Measurements from ENCODE around the gene CRK.
"Not testable (repeated sequence)": the region's sequence is repeated elsewhere in the genome, so short reads cannot be mapped to it uniquely, and the experiment has no call there.

CRK gene

GRCh38 chr17:1462164-1463112 lies 6.4 kb upstream of the CRK start:
- peak; percentile 51 for DNase-seq

DNA sequence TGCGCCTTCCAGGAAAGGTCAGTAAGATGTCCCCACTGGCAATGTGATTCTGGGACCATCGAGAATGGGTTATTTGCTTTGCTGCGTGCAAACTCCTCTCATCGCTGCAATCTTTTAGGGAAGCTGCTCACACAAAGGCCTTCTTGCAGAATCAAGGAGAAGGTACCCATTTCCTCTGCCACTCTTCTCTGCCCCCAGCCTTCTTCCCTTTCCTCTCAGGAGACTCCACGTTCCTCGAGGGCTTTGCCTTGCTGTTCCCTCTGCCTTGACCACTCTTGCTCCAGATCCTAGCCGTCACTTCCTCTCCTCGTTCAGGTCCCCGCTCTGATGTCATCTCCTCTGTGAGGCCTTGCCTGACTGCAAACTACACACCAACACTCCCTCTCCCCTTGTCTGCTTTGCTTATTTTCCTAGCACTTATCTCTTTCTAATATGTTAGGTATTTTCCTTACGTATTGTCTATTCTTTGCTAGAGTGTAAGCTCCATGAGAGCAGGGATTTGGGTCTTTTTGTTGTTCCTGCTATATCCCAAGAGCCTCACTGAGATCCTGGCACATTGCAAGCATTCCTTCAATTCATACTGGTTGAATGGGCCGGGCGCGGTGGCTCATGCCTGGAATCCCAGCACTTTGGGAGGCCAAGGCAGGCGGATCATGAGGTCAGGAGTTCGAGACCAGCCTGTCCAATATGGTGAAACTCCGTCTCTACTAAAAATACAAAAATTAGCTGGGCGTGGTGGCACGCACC lies 5.3 kb upstream of the CRK start:
- no peak for DNase-seq

GRCh38 chr17:1460233-1460632 lies 4.2 kb upstream of the CRK start:
- no peak for DNase-seq

GRCh38 chr17:1455291-1455796 lies 688 bp downstream of the CRK start:
- peak; percentile 55 for DNase-seq

- DNase-seq: no peak
Measured at GRCh38 chr17:1454541-1454940, 1.5 kb downstream of the CRK start.

DNA sequence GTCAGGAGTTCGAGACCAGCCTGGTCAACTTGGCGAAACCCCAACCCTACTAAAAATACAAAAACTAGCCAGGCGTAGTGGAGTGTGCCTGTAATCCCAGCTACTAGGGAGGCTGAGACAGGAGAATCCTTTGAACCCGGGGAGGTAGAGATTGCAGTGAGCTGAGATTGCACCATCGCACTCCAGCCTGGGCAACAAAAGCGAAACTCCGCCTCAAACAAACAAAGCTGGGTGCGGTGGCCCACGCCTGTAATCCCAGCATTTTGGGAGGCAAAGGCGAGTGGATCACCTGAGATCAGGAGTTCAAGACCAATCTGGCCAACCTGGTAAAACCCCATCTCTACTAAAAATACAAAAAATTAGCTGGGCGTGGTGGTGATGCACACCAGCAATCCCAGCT lies 2.3 kb downstream of the CRK start:
- DNase-seq: not testable (repeated sequence)

DNA sequence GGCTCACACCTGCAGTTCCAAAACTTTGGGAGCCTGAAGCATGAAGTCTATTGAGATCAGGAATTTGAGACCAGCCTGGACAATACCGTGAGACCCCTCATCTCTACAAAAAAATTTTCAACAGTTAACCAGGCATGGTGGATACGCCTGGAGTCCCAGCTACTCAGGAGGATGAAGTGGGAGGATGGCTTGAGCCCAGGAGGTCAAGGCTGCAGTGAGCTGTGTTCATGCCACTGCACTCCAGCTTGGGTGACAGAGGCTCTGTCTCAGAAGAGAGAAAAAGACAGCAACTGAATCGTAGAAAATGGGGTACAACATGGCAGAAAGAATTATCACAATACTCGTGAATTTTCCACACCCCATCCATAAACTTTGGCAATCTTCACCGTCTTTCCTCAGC lies 3.2 kb downstream of the CRK start:
- DNase-seq: no peak

DNA sequence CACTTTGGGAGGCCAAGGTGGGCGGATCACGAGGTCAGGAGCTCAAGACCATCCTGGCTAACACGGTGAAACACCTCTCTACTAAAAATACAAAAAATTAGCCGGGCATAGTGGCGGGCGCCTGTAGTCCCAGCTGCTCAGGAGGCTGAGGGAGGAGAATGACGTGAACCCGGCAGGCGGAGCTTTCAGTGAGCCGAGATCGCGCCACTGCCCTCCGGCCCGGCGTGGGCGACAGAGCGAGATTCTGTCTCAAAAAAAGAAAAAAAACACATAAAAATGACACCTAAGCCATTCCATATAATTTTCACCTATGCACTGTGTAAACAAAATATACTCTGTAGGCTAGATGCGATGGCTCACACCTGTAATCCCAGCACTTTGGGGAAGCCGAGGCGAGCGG lies 5.8 kb downstream of the CRK start:
- DNase-seq: not testable (repeated sequence)

DNA sequence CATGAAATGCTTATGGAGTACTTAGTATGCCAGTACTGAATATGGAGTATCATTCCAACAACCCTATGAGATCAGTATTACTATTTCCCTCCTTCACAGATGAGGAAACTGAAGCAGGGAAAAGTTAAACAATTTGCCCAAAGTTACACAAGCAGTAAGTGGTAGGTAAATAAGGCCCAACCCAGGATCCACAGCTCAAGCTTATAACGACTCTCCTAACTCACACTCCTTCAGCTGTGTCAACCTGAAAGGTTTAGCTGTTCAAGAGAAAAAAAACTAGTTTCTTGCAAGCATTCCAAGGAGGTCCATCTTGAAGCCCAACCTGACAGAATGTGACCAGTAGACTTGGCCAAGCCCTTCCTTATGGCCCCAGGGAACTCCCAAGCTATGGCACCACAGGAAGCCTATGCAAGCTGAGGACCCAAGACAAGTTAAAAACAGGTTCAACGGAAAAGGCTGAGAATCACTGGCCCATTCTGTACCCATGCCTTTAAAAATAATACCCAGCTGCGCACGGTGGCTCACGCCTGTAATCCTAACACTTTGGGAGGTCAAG lies 6.5 kb downstream of the CRK start:
- DNase-seq: no peak

DNA sequence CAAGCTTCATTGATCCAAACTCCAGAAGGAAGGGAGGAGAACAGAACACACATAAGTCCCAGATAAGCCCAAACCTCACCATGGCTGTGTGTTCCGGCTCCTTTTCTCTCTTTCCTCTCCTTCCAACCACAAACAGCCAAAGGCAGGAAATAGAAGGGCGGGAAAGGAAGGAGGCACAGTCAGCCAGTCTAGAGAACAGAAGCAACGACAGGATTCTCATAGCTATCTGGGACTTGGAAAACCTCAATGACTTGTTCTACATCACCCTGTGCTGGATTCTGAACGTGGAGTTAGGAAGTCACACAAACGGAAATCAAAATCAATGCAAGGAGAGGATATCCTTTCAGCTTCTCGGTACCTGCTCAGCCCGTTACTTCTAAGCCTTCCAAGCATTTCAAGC lies 9.0 kb downstream of the CRK start:
- DNase-seq: no peak

DNA sequence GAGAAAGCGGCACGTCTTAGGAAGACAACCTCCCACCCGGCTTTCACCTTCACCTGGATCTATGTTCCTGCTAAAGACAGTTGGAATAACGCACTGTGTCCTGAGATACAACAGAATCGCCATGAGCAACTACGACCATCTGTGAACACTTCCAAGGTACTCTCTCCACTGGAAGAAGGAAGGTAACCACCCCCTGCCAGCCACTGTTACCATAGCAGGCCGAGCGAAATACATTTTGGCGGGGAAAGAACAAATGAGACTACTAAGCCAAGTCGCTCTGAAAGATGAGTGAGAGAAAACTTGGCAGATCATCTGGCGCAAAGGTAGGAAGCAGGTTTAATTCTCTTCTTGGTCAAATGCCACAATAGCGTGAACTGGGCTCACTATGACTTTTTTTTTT lies 9.8 kb downstream of the CRK start:
- no peak for DNase-seq

- not testable (repeated sequence) for DNase-seq
Measured at GRCh38 chr17:1445695-1446094, 10.3 kb downstream of the CRK start.

DNA sequence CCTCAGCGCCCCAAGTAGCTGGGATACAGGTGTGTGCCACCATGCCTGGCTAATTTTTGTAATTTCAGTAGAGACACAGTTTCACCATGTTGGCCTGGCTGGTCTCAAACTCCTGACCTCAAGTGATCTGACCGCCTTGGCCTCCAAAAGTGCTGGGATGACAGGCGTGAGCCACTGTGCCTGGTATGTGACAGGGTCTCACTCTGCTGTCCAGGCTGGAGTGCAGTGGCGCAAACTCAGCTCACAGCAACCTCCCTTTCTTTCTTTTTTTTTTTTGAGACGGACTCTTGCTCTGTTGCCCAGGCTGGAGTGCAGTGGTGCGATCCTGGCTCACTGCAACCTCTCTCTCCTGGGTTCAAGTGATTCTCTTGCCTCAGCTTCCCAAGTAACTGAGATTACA lies 13.3 kb downstream of the CRK start:
- DNase-seq: not testable (repeated sequence)

GRCh38 chr17:1442187-1442586 lies 13.8 kb downstream of the CRK start:
- DNase-seq: no peak

DNA sequence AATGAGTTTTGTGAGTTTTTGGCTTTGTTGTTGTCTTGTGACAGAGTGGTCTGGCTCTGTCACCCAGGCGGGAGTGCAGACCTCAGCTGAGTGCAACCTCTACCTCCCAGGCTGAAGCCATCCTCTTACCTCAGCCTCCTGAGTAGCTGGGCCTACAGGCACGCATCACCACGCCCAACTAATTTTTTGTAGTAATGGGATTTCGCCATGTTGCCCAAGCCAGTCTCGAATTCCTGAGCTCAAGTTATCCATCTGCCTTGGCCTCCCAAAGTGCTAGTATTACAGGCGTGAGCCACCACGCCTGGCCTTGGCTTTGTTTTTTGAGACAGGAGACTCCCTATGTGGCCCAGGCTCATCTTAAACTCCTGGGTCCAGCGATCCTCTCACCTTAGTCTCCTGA lies 15.1 kb downstream of the CRK start:
- DNase-seq: no peak

- DNase-seq: no peak
Measured at GRCh38 chr17:1438593-1439083, 17.4 kb downstream of the CRK start.

DNA sequence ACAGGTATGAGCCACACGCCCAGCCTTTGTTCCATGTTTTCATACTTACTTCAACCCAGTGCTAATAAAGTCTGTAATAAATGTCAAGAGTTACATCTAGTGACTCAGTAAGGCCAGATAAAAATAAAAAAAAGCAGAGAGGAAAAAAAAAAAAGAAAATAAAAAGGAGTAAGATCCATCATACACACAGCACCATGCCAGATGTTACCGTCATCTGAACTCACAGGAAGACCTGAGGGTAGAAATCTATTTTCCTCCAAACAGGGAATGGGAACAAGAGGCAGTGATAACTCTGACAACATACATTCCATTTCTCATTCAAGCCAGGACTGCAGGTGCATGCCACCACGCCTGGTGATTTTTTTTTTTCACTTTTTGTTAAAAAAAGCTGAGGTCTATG lies 20.7 kb downstream of the CRK start:
- DNase-seq: no peak

GRCh38 chr17:1434150-1434549 lies 21.9 kb downstream of the CRK start:
- DNase-seq: no peak

DNA sequence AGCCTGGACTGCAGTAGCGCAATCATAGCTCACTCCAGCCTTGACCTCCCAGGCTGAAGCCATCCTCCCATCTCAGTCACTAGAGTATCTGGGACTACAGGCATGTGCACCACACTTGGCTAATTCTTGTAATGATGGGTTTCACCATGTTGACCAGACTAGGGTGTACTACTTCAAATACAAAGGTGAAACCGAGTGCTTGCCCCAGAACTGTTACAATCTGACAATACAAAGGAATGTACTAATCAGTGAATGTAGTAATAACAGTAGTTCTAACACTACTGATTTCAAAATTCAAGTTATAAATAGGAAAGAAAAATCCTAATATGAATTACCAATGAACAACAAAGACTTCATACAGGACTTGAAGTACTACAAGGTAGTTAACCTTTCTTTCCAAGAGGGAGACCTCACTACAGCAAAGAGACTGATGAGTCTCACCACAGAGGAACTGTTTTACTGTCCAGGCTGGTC lies 24.4 kb downstream of the CRK start:
- no peak for DNase-seq

GRCh38 chr17:1423456-1424135 lies 32.4 kb downstream of the CRK start:
- no peak for DNase-seq

DNA sequence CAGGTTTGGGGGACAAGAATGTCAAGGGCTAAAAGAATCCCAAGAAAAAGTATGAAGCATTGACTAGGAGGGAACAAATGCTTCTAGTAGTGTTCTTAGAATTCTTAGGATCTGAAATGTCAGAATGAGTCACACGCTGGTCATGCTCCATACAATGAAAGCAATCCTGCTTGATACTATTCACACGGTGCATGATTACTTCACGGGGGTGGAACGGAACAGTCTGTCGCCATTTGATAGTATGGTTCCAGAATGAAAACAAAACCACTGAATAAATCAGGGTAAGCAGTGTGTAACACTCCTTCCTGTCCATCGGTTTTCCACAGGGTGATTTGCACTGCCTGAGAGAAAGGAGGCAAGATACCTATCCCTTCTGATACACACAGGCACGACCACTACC lies 33.1 kb downstream of the CRK start:
- no peak for DNase-seq

GRCh38 chr17:1421470-1421869 lies 34.6 kb downstream of the CRK start:
- no peak for DNase-seq

- no peak for DNase-seq
Measured at GRCh38 chr17:1420981-1421380, 35.1 kb downstream of the CRK start.

Data from NCI-H69 (cell line).